Lower leg skin (tissue), 4 donors: ENCODE data around the gene DOHH. TPM values are rescaled to one million over a fixed set of nuclear protein-coding genes. Genes with fewer than 3 reads are reported as not detected.

Source experiments
- DNase-seq, 2 donors: peaks; one replicate each; pipeline ENCODE4 v3.0.0-alpha.2; 2019; ENCODE audit warnings: low spot score in 2 of 2
- H3K4me3 ChIP-seq: fragments of 200-600 bp; sonication (generic); 2 replicates; pipeline ENCODE4 v1.5.1; 2017; ENCODE audit warnings: mild to moderate bottlenecking, low read depth; ENCODE audit not compliant: poor library complexity, severe bottlenecking
- CTCF ChIP-seq, 3 donors: fragments of 450-650 bp; IDR thresholded peaks; one replicate each; pipeline ENCODE4 v1.5.1; 2016; ENCODE audit warnings: antibody characterized with exemption in 3 of 3, mild to moderate bottlenecking in 3 of 3, moderate library complexity in 2 of 3
- POLR2A ChIP-seq, 2 donors: fragments of 450-650 bp; IDR thresholded peaks; one replicate each; pipeline ENCODE4 v1.6.1; 2016 to 2017; ENCODE audit warnings: antibody characterized with exemption in 2 of 2, mild to moderate bottlenecking in 1 of 2, moderate library complexity in 1 of 2
- WGBS, 2 donors: methylation state at CpG; one replicate each; pipeline ENCODE4 v1.1.5; 2018; 5-methylcytosine and 5-hydroxymethylcytosine counted together
- intact Hi-C: fragments of 100-400 bp; cut with DNase I; formaldehyde crosslinking; loops from one replicate; pipeline ENCODE4 v1.15.0; 2023; ENCODE audit warnings: low total_unique reads
- total RNA-seq, 4 donors: library from RNA; depleted of rRNA; stranded (reverse); fragments of >200 nt; gene quantifications; one replicate each; pipeline ENCODE4 v1.1.0, GENCODE V29; 2016

DOHH gene
- total RNA-seq, 4 donors from 2014 or later = 20.4 to 28.4 (median 24.1) TPM

- no peak overlapping the region for H3K4me3 ChIP-seq
- WGBS, 2 donors = 86 to 91% methylated on average over 5 of the region's 5 CpGs
Measured at GRCh38 chr19:3504735-3505134, 4.3 kb upstream of the DOHH start.

GRCh38 chr19:3503036-3503572, 2.6 kb upstream of the DOHH start:
- no peak overlapping the region for H3K4me3 ChIP-seq
- TF ChIP-seq POLR2A (IDR thresholded peaks at IDR 0.05) (no peak), CTCF (IDR thresholded peaks at IDR 0.05) (no peak)
- intact Hi-C loops = no loop called here
- 85 to 93% methylated on average over 9 to 13 of the region's 13 CpGs for WGBS, 2 donors
- no peak for DNase-seq

More at GRCh38 chr19:3504735-3505134, 4.3 kb upstream of the DOHH start:
- intact Hi-C loops = no loop called here
- TF ChIP-seq POLR2A (IDR thresholded peaks at IDR 0.05) (no peak), CTCF (IDR thresholded peaks at IDR 0.05) (no peak)
- no peak for DNase-seq

- DNase-seq = no peak
- H3K4me3 ChIP-seq = no peak overlapping the region
- WGBS, 2 donors = 77 to 85% methylated on average over 3 of the region's 3 CpGs
- intact Hi-C loops = no loop called here
- TF ChIP-seq POLR2A (IDR thresholded peaks at IDR 0.05) (no peak), CTCF (IDR thresholded peaks at IDR 0.05) (no peak)
Measured at GRCh38 chr19:3501780-3502179, 1.3 kb upstream of the DOHH start.

GRCh38 chr19:3499738-3500428, 591 bp downstream of the DOHH start:
- WGBS, 2 donors = 19 to 23% methylated on average over 18 of the region's 18 CpGs
- no peak for DNase-seq
- intact Hi-C loops = no loop called here
- TF ChIP-seq CTCF (IDR thresholded peaks at IDR 0.05) = no peak
- TF ChIP-seq POLR2A (IDR thresholded peaks at IDR 0.05) = no peak
- H3K4me3 ChIP-seq = peak overlapping the region; percentile 78

GRCh38 chr19:3497757-3498520, 2.5 kb downstream of the DOHH start:
- TF ChIP-seq POLR2A (IDR thresholded peaks at IDR 0.05) = no peak
- no peak for TF ChIP-seq CTCF (IDR thresholded peaks at IDR 0.05)
- DNase-seq = no peak
- intact Hi-C loops = no loop called here
- WGBS, 2 donors = 94% methylated on average over 5 of the region's 5 CpGs
- no peak overlapping the region for H3K4me3 ChIP-seq
